Gastrocnemius medialis (tissue), 4 donors: ENCODE measurements around the gene ERICH3. TPM values are rescaled to one million over a fixed set of nuclear protein-coding genes. Genes with fewer than 3 reads are reported as not detected.

Source experiments
- ATAC-seq, 2 donors: fragments of 150-250 bp; one replicate each; pipeline ENCODE4 v1.9.1; 2016
- DNase-seq, 2 donors: peaks; one replicate each; pipeline ENCODE4 v3.0.0-alpha.2; 2019
- H3K27ac ChIP-seq, 4 donors: fragments of 200-600 bp; sonication (generic); 1 replicate in 1 of 4; 2 replicates in 3 of 4; pipeline ENCODE4 v1.5.1; 2016 to 2018; ENCODE audit warnings: mild to moderate bottlenecking in 2 of 4, moderate library complexity in 1 of 4
- H3K27me3 ChIP-seq, 3 donors: fragments of 200-600 bp; sonication (generic) in 2 of 3; 1 replicate in 1 of 3; 2 replicates in 2 of 3; pipeline versions ENCODE4 v1.5.1 to v1.6.0; 2016 to 2019; ENCODE audit warnings: mild to moderate bottlenecking in 1 of 3, moderate library complexity in 1 of 3
- H3K36me3 ChIP-seq, 2 donors: fragments of 200-600 bp; sonication (generic) in 1 of 2; one replicate each; pipeline ENCODE4 v1.5.1; 2017 to 2018
- H3K4me1 ChIP-seq, 2 donors: fragments of 200-600 bp; sonication (generic) in 1 of 2; one replicate each; pipeline ENCODE4 v1.5.1; 2016 to 2017; ENCODE audit warnings: mild to moderate bottlenecking in 2 of 2
- H3K4me3 ChIP-seq, 4 donors: fragments of 200-600 bp; sonication (generic) in 3 of 4; 1 replicate in 1 of 4; 2 replicates in 3 of 4; pipeline ENCODE4 v1.5.1; 2016 to 2019; ENCODE audit warnings: mild to moderate bottlenecking in 2 of 4
- H3K9me3 ChIP-seq, 3 donors: fragments of 200-600 bp; sonication (generic) in 2 of 3; 1 replicate in 1 of 3; 2 replicates in 2 of 3; pipeline ENCODE4 v1.5.1; 2016 to 2019
- POLR2A ChIP-seq, 2 donors: fragments of 450-650 bp; IDR thresholded peaks; one replicate each; pipeline ENCODE4 v1.6.1; 2017; ENCODE audit warnings: antibody characterized with exemption in 2 of 2, mild to moderate bottlenecking in 2 of 2, moderate library complexity in 2 of 2
- in situ Hi-C, 4 donors: fragments of 200-750 bp; cut with MboI; loops; one replicate each; pipeline versions ENCODE4 v1.15.0 to v1.8.0; 2017; ENCODE audit warnings: low sequenced_read_pairs in 4 of 4
- intact Hi-C: fragments of 100-400 bp; cut with DNase I; formaldehyde crosslinking; loops from one replicate; pipeline ENCODE4 v1.15.1; 2023; ENCODE audit warnings: low total_unique reads
- total RNA-seq, 4 donors: library from RNA; depleted of rRNA; stranded (reverse); fragments of >200 nt; gene quantifications; one replicate each; pipeline versions ENCODE4 v1.1.0 to v1.2.3, GENCODE V29; 2016
- TF ChIP-seq, protein P1 (sequence below), 5 experiments: fragments of 450-650 bp in 3 of 5; fragments of 200-600 bp in 2 of 5; sonication (generic) in 2 of 5; IDR thresholded peaks in 4 of 5; conservative IDR thresholded peaks in 1 of 5; 1 replicate in 4 of 5; 2 replicates in 1 of 5; pipeline ENCODE4 v1.5.1; 2016 to 2019; ENCODE audit warnings: antibody characterized with exemption in 5 of 5, mild to moderate bottlenecking in 3 of 5, moderate library complexity in 3 of 5

ERICH3 gene
- total RNA-seq, 4 donors from 2014 or later: not detected

- TF ChIP-seq POLR2A (IDR thresholded peaks at IDR 0.05): no peak
- TF ChIP-seq, protein P1, sequence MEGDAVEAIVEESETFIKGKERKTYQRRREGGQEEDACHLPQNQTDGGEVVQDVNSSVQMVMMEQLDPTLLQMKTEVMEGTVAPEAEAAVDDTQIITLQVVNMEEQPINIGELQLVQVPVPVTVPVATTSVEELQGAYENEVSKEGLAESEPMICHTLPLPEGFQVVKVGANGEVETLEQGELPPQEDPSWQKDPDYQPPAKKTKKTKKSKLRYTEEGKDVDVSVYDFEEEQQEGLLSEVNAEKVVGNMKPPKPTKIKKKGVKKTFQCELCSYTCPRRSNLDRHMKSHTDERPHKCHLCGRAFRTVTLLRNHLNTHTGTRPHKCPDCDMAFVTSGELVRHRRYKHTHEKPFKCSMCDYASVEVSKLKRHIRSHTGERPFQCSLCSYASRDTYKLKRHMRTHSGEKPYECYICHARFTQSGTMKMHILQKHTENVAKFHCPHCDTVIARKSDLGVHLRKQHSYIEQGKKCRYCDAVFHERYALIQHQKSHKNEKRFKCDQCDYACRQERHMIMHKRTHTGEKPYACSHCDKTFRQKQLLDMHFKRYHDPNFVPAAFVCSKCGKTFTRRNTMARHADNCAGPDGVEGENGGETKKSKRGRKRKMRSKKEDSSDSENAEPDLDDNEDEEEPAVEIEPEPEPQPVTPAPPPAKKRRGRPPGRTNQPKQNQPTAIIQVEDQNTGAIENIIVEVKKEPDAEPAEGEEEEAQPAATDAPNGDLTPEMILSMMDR (IDR thresholded peaks at IDR 0.05 in 4 of 5, conservative IDR thresholded peaks at IDR 0.05 in 1 of 5): no peak
- in situ Hi-C loops (no loop called here), intact Hi-C loops (no loop called here)
- Histone ChIP-seq H3K4me1 (no peaks in the 10 kb centered on the region), H3K27ac (no peak overlapping the region), H3K36me3 (no peaks in the 10 kb centered on the region), H3K9me3 (no peaks in the 10 kb centered on the region), H3K4me3 (no peak overlapping the region), H3K27me3 (no peaks in the 10 kb centered on the region)
- no peak for DNase-seq
- no peak for ATAC-seq
These were observed 79.4 kb downstream of the ERICH3 start for GRCh38 chr1:74593887-74594866.

DNA sequence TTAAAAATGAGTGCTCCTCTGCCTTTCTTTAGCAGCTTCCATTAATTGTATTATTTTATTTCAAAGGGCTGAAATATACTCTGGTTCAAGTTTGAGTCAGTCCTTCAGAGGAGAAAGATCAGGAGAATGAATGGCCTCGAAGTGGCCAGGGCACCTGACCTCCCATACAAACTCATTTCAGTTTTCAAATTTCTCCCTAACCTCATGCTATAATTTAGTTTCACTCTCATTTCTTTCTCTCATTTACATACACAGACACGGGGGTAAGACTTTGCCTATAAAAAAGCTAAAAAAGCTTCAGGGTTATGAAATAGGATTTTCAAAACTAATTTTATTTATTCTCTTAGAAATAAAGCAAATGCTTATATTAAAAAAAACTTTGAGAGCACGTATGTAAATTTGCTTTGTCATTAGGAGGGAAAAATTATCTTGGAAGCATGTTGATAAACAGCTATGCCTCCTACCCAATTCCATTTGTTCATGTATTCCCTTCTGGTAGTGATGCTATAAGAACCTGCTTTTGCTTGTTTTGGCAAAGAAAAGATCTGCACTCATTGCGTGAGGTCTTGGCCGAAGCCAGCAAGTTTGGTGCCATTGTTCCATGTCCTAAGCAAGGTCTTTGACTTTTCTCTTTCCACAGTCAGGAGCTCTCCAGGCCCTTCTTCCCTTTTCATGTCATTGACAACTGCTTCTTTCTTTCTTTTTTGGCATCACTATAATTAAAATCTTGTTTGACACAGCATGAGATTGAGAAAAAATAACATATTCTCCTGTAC is 80.8 kb downstream of the ERICH3 start:
- ATAC-seq: no peak
- intact Hi-C loops: no loop called here
- Histone ChIP-seq H3K27ac (no peak overlapping the region), H3K4me1 (no peaks in the 10 kb centered on the region), H3K9me3 (no peaks in the 10 kb centered on the region), H3K36me3 (no peaks in the 10 kb centered on the region), H3K4me3 (no peak overlapping the region), H3K27me3 (no peaks in the 10 kb centered on the region)
- no peak for DNase-seq
- in situ Hi-C loops: no loop called here
- no peak for TF ChIP-seq POLR2A (IDR thresholded peaks at IDR 0.05)
- TF ChIP-seq, protein P1 (IDR thresholded peaks at IDR 0.05 in 4 of 5, conservative IDR thresholded peaks at IDR 0.05 in 1 of 5): no peak

- intact Hi-C loops (no loop called here), in situ Hi-C loops (no loop called here)
- Histone ChIP-seq H3K27ac (no peak overlapping the region), H3K4me1 (no peaks in the 10 kb centered on the region), H3K36me3 (no peaks in the 10 kb centered on the region), H3K27me3 (no peaks in the 10 kb centered on the region), H3K4me3 (no peak overlapping the region), H3K9me3 (no peaks in the 10 kb centered on the region)
- DNase-seq (no peak), ATAC-seq (no peak)
- TF ChIP-seq POLR2A (IDR thresholded peaks at IDR 0.05): no peak
- TF ChIP-seq, protein P1 (IDR thresholded peaks at IDR 0.05 in 4 of 5, conservative IDR thresholded peaks at IDR 0.05 in 1 of 5): no peak
These were observed 81.6 kb downstream of the ERICH3 start for GRCh38 chr1:74591949-74592348.

GRCh38 chr1:74590288-74590687 is 83.3 kb downstream of the ERICH3 start:
- no peaks in the 10 kb centered on the region for H3K36me3 ChIP-seq
- H3K4me1 ChIP-seq: no peaks in the 10 kb centered on the region
- no peaks in the 10 kb centered on the region for H3K9me3 ChIP-seq
- TF ChIP-seq, protein P1 (IDR thresholded peaks at IDR 0.05 in 4 of 5, conservative IDR thresholded peaks at IDR 0.05 in 1 of 5): no peak
- TF ChIP-seq POLR2A (IDR thresholded peaks at IDR 0.05): no peak
- intact Hi-C loops: no loop called here
- no peak for ATAC-seq
- H3K27ac ChIP-seq: no peak overlapping the region
- DNase-seq: no peak
- H3K27me3 ChIP-seq: no peaks in the 10 kb centered on the region
- in situ Hi-C loops: no loop called here
- H3K4me3 ChIP-seq: no peak overlapping the region
